Pulmonary artery endothelial cell (primary cell): ENCODE results near the gene ENOSF1. TPM values are rescaled to one million over a fixed set of nuclear protein-coding genes. Genes with fewer than 3 reads are reported as not detected.

Experiments used
- DNase-seq: peaks from one replicate; pipeline ENCODE4 v3.0.0-alpha.2; 2011; ENCODE audit warnings: low read depth, low spot score
- total RNA-seq: library from RNA; depleted of rRNA; stranded (reverse); fragments of >200 nt; gene quantifications from 2 replicates; pipeline ENCODE4 v1.2.3, GENCODE V29; 2014

ENOSF1 gene
- total RNA-seq, 1 donor from 2014 or later = 23.2 TPM

DNA sequence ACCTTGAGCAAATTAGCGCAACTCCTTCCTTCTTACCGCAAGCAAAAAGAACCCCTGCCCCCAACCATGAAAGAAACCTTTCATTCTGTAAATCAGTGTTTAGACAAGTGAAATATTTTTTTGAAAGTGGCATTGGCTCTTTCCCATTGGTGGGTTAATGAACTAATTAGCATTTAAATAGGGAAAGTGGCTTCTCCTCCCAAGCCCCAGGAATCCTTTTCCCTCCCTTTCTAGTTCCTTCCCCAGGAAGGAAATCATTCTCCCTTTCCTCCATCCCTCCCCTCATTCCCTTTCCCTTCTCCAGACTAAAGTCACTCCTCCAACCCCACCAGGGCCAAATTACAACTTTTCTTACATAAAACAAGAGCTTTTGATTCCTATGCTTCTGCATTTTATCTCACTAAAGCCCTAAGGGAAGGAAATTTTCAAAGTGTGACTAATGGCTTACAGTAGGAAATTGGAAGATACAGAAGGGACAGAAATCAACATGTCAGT is 77.8 kb downstream of the ENOSF1 start:
- no peak for DNase-seq

DNA sequence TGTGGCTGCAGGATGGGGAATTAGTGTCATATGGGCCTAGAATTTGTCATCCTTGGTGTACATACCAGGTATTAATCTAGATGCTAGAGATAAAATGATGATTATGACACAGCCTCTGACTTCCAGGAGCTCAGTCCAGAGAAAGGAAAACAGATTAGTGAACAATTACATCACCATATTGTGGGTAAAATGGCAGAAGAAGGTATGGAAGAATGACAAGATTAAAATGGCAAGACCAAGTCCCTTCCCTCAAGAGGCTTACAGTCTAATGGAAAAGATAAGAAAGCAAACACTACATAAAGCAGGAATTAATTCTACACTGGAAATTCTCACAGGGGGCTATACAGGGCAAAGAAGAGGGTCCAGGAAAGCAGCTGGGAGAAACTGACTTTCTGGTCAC is 80.9 kb downstream of the ENOSF1 start:
- DNase-seq = no peak

DNA sequence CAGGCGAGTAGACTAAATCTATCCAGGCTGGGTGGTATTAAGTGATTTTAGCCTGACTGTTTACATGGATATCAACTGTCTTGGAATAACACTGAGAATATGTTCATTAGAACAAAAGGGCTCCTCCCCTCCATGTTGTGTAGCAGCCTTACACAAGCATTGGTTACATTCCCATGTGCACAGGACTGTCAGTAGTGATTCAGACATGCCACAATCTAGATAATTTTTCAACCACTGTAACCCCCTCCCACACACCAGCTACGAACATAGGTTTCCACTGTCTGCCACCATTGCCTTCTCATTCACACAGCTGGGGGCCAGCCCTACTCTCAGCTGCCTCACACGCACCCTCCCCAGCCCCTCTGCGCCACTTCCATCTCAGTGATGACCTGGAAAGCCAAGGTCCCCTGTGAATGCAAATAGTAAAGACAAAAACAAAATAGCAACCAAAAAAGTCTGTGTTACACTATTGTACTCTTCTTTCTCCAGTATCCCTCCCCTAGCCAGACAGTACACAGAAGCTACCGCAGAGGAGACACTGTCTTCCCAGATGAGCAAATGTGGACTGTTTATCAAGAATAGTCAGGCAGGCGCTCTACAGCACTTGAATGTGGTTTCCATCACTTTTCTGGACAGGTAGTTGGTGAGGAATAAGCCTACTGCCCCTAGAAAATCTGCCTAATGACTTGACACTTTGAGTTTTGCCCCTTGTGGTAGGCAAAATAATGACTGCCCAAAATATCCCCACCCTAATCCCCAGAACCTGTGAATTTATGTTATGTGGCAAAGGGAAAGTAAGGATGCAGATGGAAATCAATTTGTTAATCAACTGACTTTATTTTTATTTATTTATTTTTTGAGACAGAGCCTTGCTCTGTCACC is 82.9 kb downstream of the ENOSF1 start:
- DNase-seq = no peak

DNA sequence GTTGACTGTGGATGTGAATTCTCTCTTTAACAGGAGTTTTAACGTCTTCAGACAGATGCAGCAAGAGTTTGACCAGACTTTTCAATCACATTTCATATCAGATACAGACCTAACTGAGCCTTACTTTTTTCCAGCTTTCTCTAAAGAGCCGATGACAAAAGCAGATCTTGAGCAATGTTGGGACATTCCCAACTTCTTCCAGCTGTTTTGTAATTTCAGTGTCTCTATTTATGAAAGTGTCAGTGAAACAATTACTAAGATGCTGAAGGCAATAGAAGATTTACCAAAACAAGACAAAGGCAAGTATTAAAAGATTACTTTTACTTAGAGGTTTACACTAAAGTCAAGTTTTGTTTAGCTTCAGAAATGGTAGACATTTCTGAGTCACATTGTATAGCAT is 85.2 kb downstream of the ENOSF1 start:
- no peak for DNase-seq

DNA sequence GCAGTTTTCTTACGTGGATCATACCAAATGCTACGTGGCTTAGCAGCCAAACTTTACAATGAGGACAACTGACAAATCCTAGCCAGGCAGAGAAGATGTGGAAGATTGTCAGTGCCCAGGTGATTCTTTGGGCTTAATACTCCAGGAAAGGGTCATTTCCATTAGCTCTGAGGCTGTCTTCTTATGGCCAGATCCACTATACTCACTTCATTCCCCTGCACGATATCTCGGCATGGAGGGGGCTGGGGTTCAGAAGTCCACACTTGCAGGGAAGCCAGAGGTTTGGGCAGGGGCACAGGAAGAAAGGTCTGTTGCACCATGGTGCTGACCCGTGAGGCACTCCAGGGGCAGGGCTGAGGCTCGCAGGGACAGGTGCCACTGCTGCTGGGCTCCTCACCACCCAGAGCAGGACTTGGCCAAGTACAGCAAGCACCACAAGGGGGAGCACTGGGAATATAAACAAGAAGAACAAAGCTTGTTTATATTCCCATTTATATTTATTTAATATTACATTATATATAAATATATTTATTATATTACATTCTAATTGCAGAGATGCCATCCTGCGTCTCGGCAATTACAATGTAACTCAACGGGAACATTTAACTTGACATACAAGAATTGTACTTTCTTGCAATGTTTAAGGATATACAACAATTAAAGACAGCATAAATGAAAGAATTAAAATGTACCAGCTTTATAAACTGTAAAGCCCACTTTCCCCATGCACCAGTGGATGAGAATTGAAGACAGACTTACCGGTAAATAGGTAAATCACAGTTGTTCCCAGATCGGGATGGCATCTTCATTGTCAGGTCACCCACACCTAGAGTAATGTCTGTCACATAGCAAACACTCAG is 88.4 kb downstream of the ENOSF1 start:
- DNase-seq = peak; percentile 57

DNA sequence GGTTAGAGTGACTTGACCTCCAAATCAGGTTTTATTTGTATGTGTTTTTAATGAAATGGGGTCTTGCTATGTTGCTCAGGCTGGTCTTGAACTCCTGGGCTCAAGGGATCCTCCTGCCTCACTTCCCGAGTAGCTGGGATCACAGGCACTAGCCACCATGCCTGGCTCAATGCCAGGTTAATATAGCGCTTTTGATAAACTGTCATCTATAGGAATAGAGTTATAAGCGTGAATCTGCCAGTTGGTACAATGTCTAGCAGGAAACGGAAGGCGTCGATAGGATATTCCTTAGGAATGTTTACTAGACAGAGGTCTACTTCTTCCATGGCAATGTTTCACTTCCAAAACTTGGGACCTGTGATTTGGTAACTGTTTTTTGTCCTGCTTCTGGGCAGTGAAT is 90.1 kb downstream of the ENOSF1 start:
- no peak for DNase-seq

DNA sequence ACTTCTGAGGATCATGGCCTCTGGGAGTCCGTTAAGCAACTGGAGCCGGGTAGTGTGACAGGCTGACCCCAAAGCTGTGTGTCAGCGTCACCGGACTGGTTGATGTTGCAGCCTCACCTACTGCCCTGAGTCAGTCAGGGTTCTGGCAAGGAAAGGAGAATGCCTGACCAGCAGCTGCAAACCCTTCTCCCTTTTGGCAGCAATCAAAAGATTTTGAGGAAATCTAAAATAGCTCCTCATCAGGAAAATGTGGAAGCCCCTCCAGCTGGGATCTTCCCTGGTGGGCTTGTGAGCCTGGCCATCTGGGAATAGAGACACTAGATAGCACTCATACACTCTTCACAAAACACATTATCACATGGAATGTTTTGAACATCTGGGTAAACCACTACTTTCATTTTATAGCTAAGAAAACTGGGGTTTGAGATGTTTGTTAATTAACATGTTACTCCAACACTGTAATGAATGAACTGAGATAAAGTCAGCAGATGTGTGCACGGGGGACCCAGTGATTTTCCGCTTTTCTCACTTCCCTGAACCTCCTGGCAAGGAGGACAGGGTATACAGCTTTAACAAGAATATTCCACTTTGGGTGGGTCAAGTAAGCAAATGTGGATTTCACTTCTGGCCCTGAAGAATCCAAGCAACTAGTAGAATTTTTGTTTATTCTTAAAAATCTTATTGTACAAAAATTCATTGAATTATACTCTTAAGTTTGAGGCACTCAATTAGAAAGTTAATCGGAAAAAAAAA is 91.0 kb downstream of the ENOSF1 start:
- no peak for DNase-seq

Other genes with a start within 250 kb of the ENOSF1 start
- 13.5 and 24.3 TPM in 2 replicates for gene COLEC12, start 211.9 kb downstream of the ENOSF1 start, total RNA-seq
- not detected in 2 replicates for gene CETN1, start 132.2 kb downstream of the ENOSF1 start, total RNA-seq
- gene CLUL1, start 115.6 kb downstream of the ENOSF1 start, total RNA-seq = not detected in 2 replicates
- gene TYMS, start 55.0 kb downstream of the ENOSF1 start, total RNA-seq = 48.0 and 58.9 TPM in 2 replicates
- 255 and 276 TPM in 2 replicates for gene YES1, start 99.6 kb upstream of the ENOSF1 start, total RNA-seq
- not detected in 2 replicates for gene ADCYAP1, start 192.2 kb upstream of the ENOSF1 start, total RNA-seq